ENCODE measurements around the gene DUSP22. TPM values are rescaled to one million over a fixed set of nuclear protein-coding genes. Genes with fewer than 3 reads are reported as not detected.
A peak's percentile ranks its signal among the peaks of the same experiment; 100 is the strongest.
"Not testable (repeated sequence)": the region's sequence is repeated elsewhere in the genome, so short reads cannot be mapped to it uniquely, and the experiment has no call there.

Gene DUSP22
- total RNA-seq, 2 donors from 2014 or later, result 23.3 to 27.4 TPM

GRCh38 chr6:326066-326465 lies 33.8 kb downstream of the DUSP22 start:
- H3K9me3 Mint-ChIP-seq; H3K4me3 Mint-ChIP-seq; ATAC-seq (replicated peaks); H3K27ac Mint-ChIP-seq; H3K27me3 Mint-ChIP-seq; H3K4me1 Mint-ChIP-seq: not testable (repeated sequence)
- H3K36me3 Mint-ChIP-seq (ENCODE audit: low read depth), result peaks cover 17% of the 10 kb centered on the region

- no peak for ATAC-seq (replicated peaks)
- Mint-ChIP-seq H3K4me1 (peaks cover 5% of the 10 kb centered on the region), H3K27ac (no peak overlapping the region), H3K36me3 (ENCODE audit: low read depth) (peaks cover 17% of the 10 kb centered on the region), H3K27me3 (no peaks in the 10 kb centered on the region), H3K9me3 (no peaks in the 10 kb centered on the region), H3K4me3 (no peak overlapping the region)
These were observed 34.7 kb downstream of the DUSP22 start for GRCh38 chr6:326896-327537.

- Mint-ChIP-seq H3K4me1 (peaks cover 5% of the 10 kb centered on the region), H3K27me3 (no peaks in the 10 kb centered on the region)
These were observed 35.3 kb downstream of the DUSP22 start for GRCh38 chr6:327538-328116.

GRCh38 chr6:328136-328670 lies 35.9 kb downstream of the DUSP22 start:
- Mint-ChIP-seq H3K9me3 (no peaks in the 10 kb centered on the region), H3K4me1 (peaks cover 5% of the 10 kb centered on the region), H3K27ac (no peak overlapping the region), H3K36me3 (ENCODE audit: low read depth) (peaks cover 17% of the 10 kb centered on the region), H3K4me3 (no peak overlapping the region), H3K27me3 (no peaks in the 10 kb centered on the region)
- peak; percentile 91 for ATAC-seq (replicated peaks)

More at GRCh38 chr6:327538-328116, 35.3 kb downstream of the DUSP22 start:
- H3K36me3 Mint-ChIP-seq (ENCODE audit: low read depth), result peaks cover 17% of the 10 kb centered on the region
- H3K9me3 Mint-ChIP-seq, result no peaks in the 10 kb centered on the region
- no peak overlapping the region for H3K27ac Mint-ChIP-seq
- H3K4me3 Mint-ChIP-seq, result no peak overlapping the region
- ATAC-seq (replicated peaks), result no peak

- Mint-ChIP-seq H3K4me1 (peaks cover 5% of the 10 kb centered on the region), H3K27ac (no peak overlapping the region), H3K36me3 (ENCODE audit: low read depth) (peaks cover 17% of the 10 kb centered on the region), H3K9me3 (no peaks in the 10 kb centered on the region), H3K27me3 (no peaks in the 10 kb centered on the region), H3K4me3 (no peak overlapping the region)
- ATAC-seq (replicated peaks), result no peak
These were observed 36.6 kb downstream of the DUSP22 start for GRCh38 chr6:328924-329323.

- H3K27ac Mint-ChIP-seq, result no peak overlapping the region
- no peaks in the 10 kb centered on the region for H3K9me3 Mint-ChIP-seq
- no peak for ATAC-seq (replicated peaks)
- H3K27me3 Mint-ChIP-seq, result no peaks in the 10 kb centered on the region
- H3K36me3 Mint-ChIP-seq (ENCODE audit: low read depth), result peaks cover 17% of the 10 kb centered on the region
- H3K4me1 Mint-ChIP-seq, result peaks cover 5% of the 10 kb centered on the region
- H3K4me3 Mint-ChIP-seq, result no peak overlapping the region
These were observed 37.8 kb downstream of the DUSP22 start for GRCh38 chr6:329888-330691.

- Mint-ChIP-seq H3K27me3 (no peaks in the 10 kb centered on the region), H3K27ac (no peak overlapping the region), H3K4me1 (peaks cover 5% of the 10 kb centered on the region), H3K4me3 (no peak overlapping the region), H3K36me3 (ENCODE audit: low read depth) (peaks cover 17% of the 10 kb centered on the region), H3K9me3 (no peaks in the 10 kb centered on the region)
- no peak for ATAC-seq (replicated peaks)
These were observed 38.7 kb downstream of the DUSP22 start for GRCh38 chr6:330948-331347.

- Mint-ChIP-seq H3K4me3 (no peak overlapping the region), H3K4me1 (no peaks in the 10 kb centered on the region), H3K27me3 (no peaks in the 10 kb centered on the region), H3K36me3 (ENCODE audit: low read depth) (peaks cover 10% of the 10 kb centered on the region), H3K27ac (no peak overlapping the region), H3K9me3 (no peaks in the 10 kb centered on the region)
- no peak for ATAC-seq (replicated peaks)
These were observed 39.6 kb downstream of the DUSP22 start for GRCh38 chr6:331622-332521.

- no peaks in the 10 kb centered on the region for H3K9me3 Mint-ChIP-seq
- no peak for ATAC-seq (replicated peaks)
These were observed 40.4 kb downstream of the DUSP22 start for GRCh38 chr6:332671-333070.

GRCh38 chr6:333379-334002 lies 41.2 kb downstream of the DUSP22 start:
- Mint-ChIP-seq H3K4me1 (peaks cover 7% of the 10 kb centered on the region), H3K4me3 (no peak overlapping the region), H3K27ac (no peak overlapping the region), H3K36me3 (ENCODE audit: low read depth) (no peaks in the 10 kb centered on the region), H3K9me3 (no peaks in the 10 kb centered on the region), H3K27me3 (no peaks in the 10 kb centered on the region)
- ATAC-seq (replicated peaks), result peak; percentile 26

More at GRCh38 chr6:332671-333070, 40.4 kb downstream of the DUSP22 start:
- Mint-ChIP-seq H3K36me3 (ENCODE audit: low read depth) (peaks cover 4% of the 10 kb centered on the region), H3K27ac (no peak overlapping the region), H3K27me3 (no peaks in the 10 kb centered on the region), H3K4me3 (no peak overlapping the region), H3K4me1 (peaks cover under 1% of the 10 kb centered on the region)

- Mint-ChIP-seq H3K36me3 (ENCODE audit: low read depth) (no peaks in the 10 kb centered on the region), H3K4me3 (no peak overlapping the region), H3K4me1 (peaks cover 13% of the 10 kb centered on the region), H3K9me3 (no peaks in the 10 kb centered on the region), H3K27me3 (no peaks in the 10 kb centered on the region), H3K27ac (no peak overlapping the region)
- ATAC-seq (replicated peaks), result no peak
These were observed 42.5 kb downstream of the DUSP22 start for GRCh38 chr6:334536-335510.

- peaks cover 19% of the 10 kb centered on the region for H3K4me1 Mint-ChIP-seq
- H3K9me3 Mint-ChIP-seq, result no peaks in the 10 kb centered on the region
- no peak overlapping the region for H3K4me3 Mint-ChIP-seq
These were observed 43.3 kb downstream of the DUSP22 start for GRCh38 chr6:335572-335971.

More at GRCh38 chr6:335572-335971, 43.3 kb downstream of the DUSP22 start:
- ATAC-seq (replicated peaks), result no peak
- Mint-ChIP-seq H3K27ac (no peak overlapping the region), H3K27me3 (no peaks in the 10 kb centered on the region), H3K36me3 (ENCODE audit: low read depth) (no peaks in the 10 kb centered on the region)

Data from activated T-helper 17 cell treated with anti-CD3 and anti-CD28 coated beads, Interleukin-2, amount 50 U/mL, for 72 hours (primary cell).